Endothelial cell of umbilical vein (primary cell): ENCODE results near the gene ZNF441. TPM values are rescaled to one million over a fixed set of nuclear protein-coding genes. Genes with fewer than 3 reads are reported as not detected.
A peak's percentile ranks its signal among the peaks of the same experiment; 100 is the strongest.

Source experiments
- BruUV-seq: library from RNA; stranded (reverse); fragments of 400-500 nt; replicated peaks from 2 replicates; lab custom pipeline; 2021; lab: Mats Ljungman, UMichigan
- CTCF ChIA-PET: fragments of 300-600, 350-600 bp; sonication (Branson Sonifier 250); formaldehyde crosslinking; loops from one replicate; lab custom pipeline; 2021; ENCODE audit warnings: antibody characterized with exemption, inconsistent platforms; lab: Charles Lee
- POLR2A ChIA-PET: fragments of 300-600, 350-600 bp; sonication (Branson Sonifier 250); formaldehyde crosslinking; loops from one replicate; lab custom pipeline; 2021; ENCODE audit warnings: antibody characterized with exemption, inconsistent platforms; lab: Charles Lee
- DNase-seq: peaks from one replicate; pipeline ENCODE4 v3.0.0-alpha.2; 2011; ENCODE audit warnings: low read depth, low spot score
- FAIRE-seq: peaks from 2 replicates; lab custom pipeline; 2011; peaks lifted over from hg19 to GRCh38; lab: Jason Lieb, UNC
- H2AFZ ChIP-seq: 2 replicates; pipeline ENCODE4 v1.6.0; 2012; ENCODE audit warnings: low read depth, low read length, control low read depth, inconsistent platforms
- H3K27ac ChIP-seq: 2 replicates; pipeline ENCODE4 v1.5.1; 2011; ENCODE audit warnings: low read depth, mild to moderate bottlenecking, control low read depth, low read length, moderate library complexity; ENCODE audit not compliant: insufficient read depth
- H3K27me3 ChIP-seq, 2 experiments: 2 replicates each; pipeline versions ENCODE4 v1.6.0 to v1.6.1; 2011; ENCODE audit warnings: low read length in 2 of 2, mixed read lengths in 1 of 2; ENCODE audit not compliant: control insufficient read depth in 2 of 2, insufficient read depth in 2 of 2
- H3K36me3 ChIP-seq, 2 experiments: 2 replicates in 1 of 2; 3 replicates in 1 of 2; pipeline ENCODE4 v1.5.1; 2011; ENCODE audit warnings: low read length in 2 of 2, mild to moderate bottlenecking in 1 of 2, moderate library complexity in 1 of 2; ENCODE audit not compliant: control insufficient read depth in 2 of 2, insufficient read depth in 2 of 2; ENCODE audit errors: extremely low read depth in 1 of 2
- H3K4me1 ChIP-seq: 3 replicates; pipeline ENCODE4 v1.5.1; 2011; ENCODE audit warnings: mild to moderate bottlenecking, low read length; ENCODE audit not compliant: control insufficient read depth, insufficient read depth; ENCODE audit errors: extremely low read depth
- H3K4me2 ChIP-seq: 2 replicates; pipeline ENCODE4 v1.6.1; 2011; ENCODE audit warnings: low read length, control low read depth, mixed read lengths; ENCODE audit not compliant: insufficient read depth
- H3K4me3 ChIP-seq, 3 experiments: fragments of 200-600 bp in 1 of 3; sonication (generic), shearing (Covaris generic) in 1 of 3; replicated peaks in 1 of 3; 2 replicates each; pipeline ENCODE4 v1.5.1; 2011 to 2016; ENCODE audit warnings: control low read depth in 3 of 3, low read length in 3 of 3, mild to moderate bottlenecking in 2 of 3, inconsistent platforms in 1 of 3, low read depth in 1 of 3, moderate library complexity in 1 of 3; ENCODE audit not compliant: insufficient read depth in 1 of 3
- H3K79me2 ChIP-seq: 2 replicates; pipeline ENCODE4 v1.6.0; 2012; ENCODE audit warnings: low read length, inconsistent platforms; ENCODE audit not compliant: control insufficient read depth, insufficient read depth
- H3K9ac ChIP-seq: replicated peaks from 2 replicates; pipeline ENCODE3; 2011; ENCODE audit warnings: low read length, control low read depth; ENCODE audit not compliant: insufficient read depth; ENCODE audit errors: extremely low read depth
- H3K9me1 ChIP-seq: replicated peaks from 3 replicates; pipeline ENCODE4 v1.6.0; 2011; ENCODE audit warnings: mild to moderate bottlenecking, low read length; ENCODE audit not compliant: control insufficient read depth, insufficient read depth; ENCODE audit errors: extremely low read depth
- H3K9me3 ChIP-seq: replicated peaks from 2 replicates; pipeline ENCODE4 v1.5.1; 2012; ENCODE audit warnings: low read length, inconsistent platforms; ENCODE audit not compliant: control insufficient read depth, insufficient read depth
- H4K20me1 ChIP-seq: replicated peaks from 2 replicates; pipeline ENCODE3; 2011; ENCODE audit warnings: mild to moderate bottlenecking, low read length; ENCODE audit not compliant: control insufficient read depth, insufficient read depth; ENCODE audit errors: extremely low read depth
- CTCF ChIP-seq, 2 donors: IDR thresholded peaks; 1 replicate in 1 of 2; 2 replicates in 1 of 2; pipeline ENCODE4 v1.5.1; 2011; ENCODE audit warnings: low read length in 2 of 2, mild to moderate bottlenecking in 2 of 2, moderate library complexity in 2 of 2, control low read depth in 1 of 2, inconsistent platforms in 1 of 2, low read depth in 1 of 2; ENCODE audit not compliant: insufficient read depth in 1 of 2; ENCODE audit errors: extremely low read depth in 1 of 2
- FOS ChIP-seq: IDR thresholded peaks from 2 replicates; pipeline ENCODE4 v1.6.1; 2011; ENCODE audit warnings: mild to moderate bottlenecking, low read length, moderate library complexity, borderline replicate concordance; ENCODE audit not compliant: insufficient read depth
- JUN ChIP-seq: IDR thresholded peaks from 2 replicates; pipeline ENCODE4 v1.6.1; 2011; ENCODE audit warnings: borderline replicate concordance, low read depth; ENCODE audit not compliant: insufficient read length, insufficient read depth
- MAX ChIP-seq: IDR thresholded peaks from 2 replicates; pipeline ENCODE4 v1.6.1; 2011; ENCODE audit not compliant: insufficient read depth, insufficient read length
- POLR2A ChIP-seq: IDR thresholded peaks from 2 replicates; pipeline ENCODE4 v1.6.1; 2012; ENCODE audit warnings: low read depth, mild to moderate bottlenecking, control low read depth, low read length
- POLR2AphosphoS5 ChIP-seq: IDR thresholded peaks from 2 replicates; pipeline ENCODE4 v1.6.1; 2012; ENCODE audit warnings: low read depth, mild to moderate bottlenecking, control low read depth, low read length, moderate library complexity; ENCODE audit not compliant: insufficient read depth
- dilution Hi-C: fragments of 300-500 bp; cut with MboI; formaldehyde crosslinking; loops from one replicate; pipeline ENCODE4 v1.15.0; 2019; ENCODE audit warnings: low sequenced_read_pairs; ENCODE audit not compliant: extremely low pct_ligation_motif_present
- intact Hi-C: fragments of 100-400 bp; cut with micrococcal nuclease; formaldehyde crosslinking; loops from one replicate; pipeline ENCODE4 v1.10.0; 2022
- polyA plus RNA-seq, 4 experiments: library from polyadenylated mRNA; depleted of rRNA in 3 of 4; stranded (reverse) in 3 of 4; unstranded in 1 of 4; fragments of >200 nt; gene quantifications; 2 replicates each; pipeline versions ENCODE4 v1.2.1 to v1.2.3, GENCODE V29; 2011 to 2012; ENCODE audit warnings: missing spikeins in 1 of 4
- total RNA-seq: library from RNA; stranded (reverse); gene quantifications from 2 replicates; pipeline ENCODE4 v1.2.3, GENCODE V29; 2021

ZNF441 gene
- total and polyA plus RNA-seq, 2 donors (not counting 3 experiments of a cell fraction or from before 2014, with no cell fraction given) = 1.9 to 4.5 TPM

- CTCF ChIA-PET = interaction anchor here (1.5 kb wide), 2 partner anchors 17 to 141 kb away, joined by 4 to 10 read pairs; no protein-coding TSS in a partner anchor
- peak within 1 kb of the TSS; percentile 83 for H3K4me2 ChIP-seq
- H3K9ac ChIP-seq = peak within 1 kb of the TSS; percentile 73
- no peaks in the 10 kb centered on the region for H3K9me3 ChIP-seq
- no peaks in the 10 kb centered on the region for H3K27me3 ChIP-seq
- POLR2A ChIA-PET = no interaction called here
- dilution Hi-C loops = no loop called here
- no peak within 1 kb of the TSS for H3K27ac ChIP-seq
- peak; percentile 95 for DNase-seq
- no peaks in the 10 kb centered on the region for H3K36me3 ChIP-seq
- BruUV-seq = TSS peak; percentile 52
- no peaks in the 10 kb centered on the region for H3K79me2 ChIP-seq
- H3K9me1 ChIP-seq = no peaks in the 10 kb centered on the region
- peaks cover 6% of the 10 kb centered on the region for H3K4me1 ChIP-seq
- H2AFZ ChIP-seq = peak within 1 kb of the TSS; percentile 93
- H3K4me3 ChIP-seq = peak within 1 kb of the TSS; percentile 61 to 70 (median 69)
- H4K20me1 ChIP-seq = no peaks in the 10 kb centered on the region
- peak; percentile 98 for FAIRE-seq
- TF ChIP-seq FOS (no peak), CTCF (IDR thresholded peaks at IDR 0.05; ENCODE audit: extremely low read depth in 1 of 2, insufficient read depth in 1 of 2, low read depth in 1 of 2, low read length in 2 of 2) (no peak), JUN (no peak), POLR2AphosphoS5 (peak; percentile 72), POLR2A (peak; percentile 95), MAX (no peak)
- intact Hi-C loops = loop anchor here (2.0 to 5.0 kb wide), 3 partner anchors 75 to 328 kb away; partner anchors contain the start of genes ZNF20 and ZNF823
These were observed 47.4 kb downstream of the ZNF441 start, which contains the start of gene ZNF440 for GRCh38 chr19:11814029-11814699. Gene ZNF440 (plus strand): TSS chr19:11814273. CDS start chr19:11814448, 175 bp downstream.
